ENCODE measurements around the gene SPTSSA. TPM values are rescaled to one million over a fixed set of nuclear protein-coding genes. Genes with fewer than 3 reads are reported as not detected.

Gene SPTSSA
- total and polyA plus RNA-seq, 2 donors (not counting 1 experiment from before 2014, with no cell fraction given), result 20.1 to 38.4 TPM

DNA sequence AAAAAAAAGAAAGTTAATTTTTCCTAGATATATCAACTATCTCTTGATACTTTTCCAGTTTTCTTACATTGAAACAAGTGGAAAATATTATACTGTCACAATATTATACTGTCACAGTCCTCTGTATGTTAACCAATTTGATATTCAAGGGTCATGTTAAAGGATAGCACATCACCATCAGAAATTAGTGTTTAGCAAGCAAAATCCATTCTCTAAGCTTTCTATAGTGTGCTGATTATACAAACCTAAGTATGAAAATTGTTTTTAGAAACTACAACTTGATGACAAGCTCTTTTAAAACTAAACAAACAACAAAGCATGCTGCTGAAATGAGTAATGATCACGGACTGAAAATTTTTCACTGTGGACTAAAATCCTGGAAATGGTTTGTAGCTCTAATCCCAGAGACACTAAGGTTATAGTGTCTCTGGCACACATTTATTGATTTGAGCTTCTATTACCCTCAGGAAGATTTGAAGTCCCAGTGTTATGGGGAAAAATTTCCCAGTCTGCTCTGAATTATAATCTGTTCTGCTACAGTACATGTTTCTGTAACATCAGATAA is 9.7 kb downstream of the SPTSSA start:
- H3K9ac ChIP-seq (ENCODE audit: insufficient read depth, low read length), result no peak overlapping the region
- H3K4me3 ChIP-seq (replicated peaks in 1 of 4; ENCODE audit: control extremely low read depth in 1 of 4, insufficient read depth in 1 of 4, low read depth in 3 of 4, low read length in 4 of 4), result no peak overlapping the region
- H2AFZ ChIP-seq (ENCODE audit: low read length), result no peak overlapping the region
- no peak overlapping the region for H3K27ac ChIP-seq (ENCODE audit: insufficient read depth, low read length)
- H3K9me3 ChIP-seq (ENCODE audit: control insufficient read depth, insufficient read depth, low read depth, low read length), result no peaks in the 10 kb centered on the region
- H4K20me1 ChIP-seq (ENCODE audit: control insufficient read depth, extremely low read depth, insufficient read depth, low read length), result no peaks in the 10 kb centered on the region
- no peak overlapping the region for H3K4me2 ChIP-seq (ENCODE audit: extremely low read depth, insufficient read depth, low read length)
- H3K36me3 ChIP-seq (ENCODE audit: control insufficient read depth, insufficient read depth, low read length), result peaks cover 3% of the 10 kb centered on the region
- TF ChIP-seq, protein P1, sequence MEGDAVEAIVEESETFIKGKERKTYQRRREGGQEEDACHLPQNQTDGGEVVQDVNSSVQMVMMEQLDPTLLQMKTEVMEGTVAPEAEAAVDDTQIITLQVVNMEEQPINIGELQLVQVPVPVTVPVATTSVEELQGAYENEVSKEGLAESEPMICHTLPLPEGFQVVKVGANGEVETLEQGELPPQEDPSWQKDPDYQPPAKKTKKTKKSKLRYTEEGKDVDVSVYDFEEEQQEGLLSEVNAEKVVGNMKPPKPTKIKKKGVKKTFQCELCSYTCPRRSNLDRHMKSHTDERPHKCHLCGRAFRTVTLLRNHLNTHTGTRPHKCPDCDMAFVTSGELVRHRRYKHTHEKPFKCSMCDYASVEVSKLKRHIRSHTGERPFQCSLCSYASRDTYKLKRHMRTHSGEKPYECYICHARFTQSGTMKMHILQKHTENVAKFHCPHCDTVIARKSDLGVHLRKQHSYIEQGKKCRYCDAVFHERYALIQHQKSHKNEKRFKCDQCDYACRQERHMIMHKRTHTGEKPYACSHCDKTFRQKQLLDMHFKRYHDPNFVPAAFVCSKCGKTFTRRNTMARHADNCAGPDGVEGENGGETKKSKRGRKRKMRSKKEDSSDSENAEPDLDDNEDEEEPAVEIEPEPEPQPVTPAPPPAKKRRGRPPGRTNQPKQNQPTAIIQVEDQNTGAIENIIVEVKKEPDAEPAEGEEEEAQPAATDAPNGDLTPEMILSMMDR (conservative IDR thresholded peaks at IDR 0.05 in 1 of 2, IDR thresholded peaks at IDR 0.05 in 1 of 2; ENCODE audit: low read depth in 1 of 2, low read length in 2 of 2), result no peak
- no peak for TF ChIP-seq EZH2 (IDR thresholded peaks at IDR 0.05; ENCODE audit: low read length, missing control alignments)
- no peak for DNase-seq (ENCODE audit: low read depth in 2 of 2)
- no peaks in the 10 kb centered on the region for H3K27me3 ChIP-seq (ENCODE audit: control insufficient read depth, insufficient read depth, low read length)
- peaks cover 33% of the 10 kb centered on the region for H3K79me2 ChIP-seq (ENCODE audit: control insufficient read depth, insufficient read depth, low read length)
- no peaks in the 10 kb centered on the region for H3K4me1 ChIP-seq (ENCODE audit: control insufficient read depth, extremely low read depth, insufficient read depth, low read length)

DNA sequence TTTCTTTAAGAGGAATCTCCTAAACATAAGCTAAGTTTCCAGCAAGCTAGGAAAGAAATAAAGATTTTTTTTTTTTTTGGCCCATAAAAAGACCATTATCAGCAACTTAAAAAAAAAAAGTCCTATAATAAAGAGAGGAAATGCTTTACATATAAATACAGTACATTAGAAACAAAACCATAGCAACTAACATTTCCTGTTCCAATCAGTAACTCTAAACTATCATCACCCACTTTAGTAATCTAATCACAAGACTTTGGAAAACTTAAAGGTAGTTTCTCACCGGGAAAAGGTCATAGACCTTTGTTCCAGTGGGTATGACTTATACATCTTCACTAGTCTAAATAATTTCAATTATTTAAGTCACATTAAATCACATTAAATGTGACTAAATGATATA is 11.1 kb downstream of the SPTSSA start:
- H3K79me2 ChIP-seq (ENCODE audit: control insufficient read depth, insufficient read depth, low read length), result peaks cover 31% of the 10 kb centered on the region
- DNase-seq (ENCODE audit: low read depth in 2 of 2), result no peak

DNA sequence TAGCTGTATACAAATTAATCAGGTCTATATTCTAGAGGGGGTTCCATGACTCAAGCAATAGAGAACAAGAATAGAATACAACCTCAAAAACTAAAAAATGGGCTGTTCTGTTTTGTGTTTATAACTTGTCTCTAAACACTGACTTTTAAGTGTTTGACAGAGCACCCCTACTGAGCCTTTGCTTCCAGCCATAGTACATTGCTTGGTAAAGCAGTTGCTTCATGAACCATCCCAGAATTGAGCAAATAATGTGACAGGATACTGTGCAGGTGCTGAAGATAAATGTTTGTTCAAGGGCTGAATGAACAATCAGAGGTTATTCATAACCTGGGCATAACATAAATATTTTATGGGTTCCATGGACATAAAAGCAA is 11.5 kb downstream of the SPTSSA start:
- H3K36me3 ChIP-seq (ENCODE audit: control insufficient read depth, insufficient read depth, low read length), result peaks cover 3% of the 10 kb centered on the region
- DNase-seq (ENCODE audit: low read depth in 2 of 2), result no peak
- H3K27me3 ChIP-seq (ENCODE audit: control insufficient read depth, insufficient read depth, low read length), result no peaks in the 10 kb centered on the region
- H3K27ac ChIP-seq (ENCODE audit: insufficient read depth, low read length), result no peak overlapping the region
- no peaks in the 10 kb centered on the region for H3K4me1 ChIP-seq (ENCODE audit: control insufficient read depth, extremely low read depth, insufficient read depth, low read length)
- no peak for TF ChIP-seq EZH2 (IDR thresholded peaks at IDR 0.05; ENCODE audit: low read length, missing control alignments)
- TF ChIP-seq, protein P1 (conservative IDR thresholded peaks at IDR 0.05 in 1 of 2, IDR thresholded peaks at IDR 0.05 in 1 of 2; ENCODE audit: low read depth in 1 of 2, low read length in 2 of 2), result no peak
- H3K9me3 ChIP-seq (ENCODE audit: control insufficient read depth, insufficient read depth, low read depth, low read length), result no peaks in the 10 kb centered on the region
- no peak overlapping the region for H2AFZ ChIP-seq (ENCODE audit: low read length)
- no peak overlapping the region for H3K4me3 ChIP-seq (replicated peaks in 1 of 4; ENCODE audit: control extremely low read depth in 1 of 4, insufficient read depth in 1 of 4, low read depth in 3 of 4, low read length in 4 of 4)
- H3K4me2 ChIP-seq (ENCODE audit: extremely low read depth, insufficient read depth, low read length), result no peak overlapping the region
- H3K79me2 ChIP-seq (ENCODE audit: control insufficient read depth, insufficient read depth, low read length), result peaks cover 29% of the 10 kb centered on the region
- no peaks in the 10 kb centered on the region for H4K20me1 ChIP-seq (ENCODE audit: control insufficient read depth, extremely low read depth, insufficient read depth, low read length)
- no peak overlapping the region for H3K9ac ChIP-seq (ENCODE audit: insufficient read depth, low read length)

More for the DNA sequence above, 11.1 kb downstream of the SPTSSA start:
- H3K4me1 ChIP-seq (ENCODE audit: control insufficient read depth, extremely low read depth, insufficient read depth, low read length), result no peaks in the 10 kb centered on the region
- no peak overlapping the region for H3K4me3 ChIP-seq (replicated peaks in 1 of 4; ENCODE audit: control extremely low read depth in 1 of 4, insufficient read depth in 1 of 4, low read depth in 3 of 4, low read length in 4 of 4)
- H4K20me1 ChIP-seq (ENCODE audit: control insufficient read depth, extremely low read depth, insufficient read depth, low read length), result no peaks in the 10 kb centered on the region
- no peak overlapping the region for H2AFZ ChIP-seq (ENCODE audit: low read length)
- no peak for TF ChIP-seq EZH2 (IDR thresholded peaks at IDR 0.05; ENCODE audit: low read length, missing control alignments)
- TF ChIP-seq, protein P1 (conservative IDR thresholded peaks at IDR 0.05 in 1 of 2, IDR thresholded peaks at IDR 0.05 in 1 of 2; ENCODE audit: low read depth in 1 of 2, low read length in 2 of 2), result no peak
- H3K4me2 ChIP-seq (ENCODE audit: extremely low read depth, insufficient read depth, low read length), result no peak overlapping the region
- no peak overlapping the region for H3K27ac ChIP-seq (ENCODE audit: insufficient read depth, low read length)
- no peaks in the 10 kb centered on the region for H3K9me3 ChIP-seq (ENCODE audit: control insufficient read depth, insufficient read depth, low read depth, low read length)
- H3K27me3 ChIP-seq (ENCODE audit: control insufficient read depth, insufficient read depth, low read length), result no peaks in the 10 kb centered on the region
- no peak overlapping the region for H3K9ac ChIP-seq (ENCODE audit: insufficient read depth, low read length)
- peaks cover 3% of the 10 kb centered on the region for H3K36me3 ChIP-seq (ENCODE audit: control insufficient read depth, insufficient read depth, low read length)
